Endothelial cell (in vitro differentiated cells): ENCODE measurements around the gene FGF14. TPM values are rescaled to one million over a fixed set of nuclear protein-coding genes. Genes with fewer than 3 reads are reported as not detected.

Source experiments
- DNase-seq: peaks from one replicate; pipeline ENCODE4 v3.0.0; 2021; ENCODE audit warnings: low spot score
- H3K27ac Mint-ChIP-seq: one replicate; pipeline ENCODE4 v1.8.0; 2021; ENCODE audit warnings: mixed read lengths, inconsistent platforms; ENCODE audit not compliant: unreplicated experiment
- H3K27me3 Mint-ChIP-seq: one replicate; pipeline ENCODE4 v1.8.0; 2021; ENCODE audit warnings: mild to moderate bottlenecking, moderate library complexity, mixed read lengths, inconsistent platforms; ENCODE audit not compliant: unreplicated experiment
- H3K36me3 Mint-ChIP-seq: one replicate; pipeline ENCODE4 v1.8.0; 2021; ENCODE audit warnings: mild to moderate bottlenecking, low read depth, mixed read lengths, inconsistent platforms; ENCODE audit not compliant: unreplicated experiment
- H3K4me1 Mint-ChIP-seq: one replicate; pipeline ENCODE4 v1.8.0; 2021; ENCODE audit warnings: mild to moderate bottlenecking, mixed read lengths, inconsistent platforms; ENCODE audit not compliant: unreplicated experiment
- H3K4me3 Mint-ChIP-seq: one replicate; pipeline ENCODE4 v1.8.0; 2021; ENCODE audit warnings: mild to moderate bottlenecking, mixed read lengths, inconsistent platforms; ENCODE audit not compliant: unreplicated experiment
- H3K9me3 Mint-ChIP-seq: one replicate; pipeline ENCODE4 v1.8.0; 2021; ENCODE audit warnings: mixed read lengths, inconsistent platforms; ENCODE audit not compliant: unreplicated experiment
- CTCF ChIP-seq: fragments of 200-600 bp; sonication (generic); IDR thresholded peaks from one replicate; pipeline ENCODE4 v1.5.0; 2021; ENCODE audit warnings: antibody characterized with exemption; ENCODE audit not compliant: unreplicated experiment
- total RNA-seq: library from RNA; stranded (reverse); fragmentation: NEBNext Ultra II Directional; extraction: Animal tissue kit (Norgen Biotek cat#: 25700); gene quantifications from one replicate; pipeline ENCODE4 v1.2.1, GENCODE V29; 2021; ENCODE audit not compliant: unreplicated experiment

The FGF14 gene
- total RNA-seq, 1 donor from 2014 or later, result 0.13 TPM

GRCh38 chr13:102255409-102255808, 146.4 kb downstream of the FGF14 start:
- Mint-ChIP-seq H3K36me3 (no peaks in the 10 kb centered on the region), H3K4me1 (peaks cover 2% of the 10 kb centered on the region), H3K27me3 (no peaks in the 10 kb centered on the region), H3K9me3 (no peaks in the 10 kb centered on the region), H3K4me3 (no peak overlapping the region), H3K27ac (no peak overlapping the region)
- TF ChIP-seq CTCF, result no peak
- DNase-seq, result no peak

DNA sequence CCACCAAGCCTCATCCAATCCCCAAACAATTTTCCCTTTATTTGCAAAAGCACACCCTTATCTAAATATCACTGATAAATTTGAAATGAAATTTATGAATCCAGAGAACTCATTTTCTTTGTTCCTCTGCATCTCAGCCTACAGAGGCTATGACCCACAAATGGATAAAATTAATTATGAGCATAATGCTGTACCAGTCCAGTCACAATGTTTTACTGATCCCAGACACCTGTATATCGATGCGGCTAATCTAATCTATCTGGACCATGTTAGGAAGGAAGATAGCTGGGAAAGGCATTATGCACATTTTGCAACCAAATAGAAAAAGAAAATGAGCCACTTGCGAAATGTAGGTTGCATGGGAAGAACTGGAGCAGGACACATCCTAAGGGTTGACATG, 150.0 kb downstream of the FGF14 start:
- Mint-ChIP-seq H3K36me3 (no peaks in the 10 kb centered on the region), H3K27me3 (no peaks in the 10 kb centered on the region), H3K4me1 (no peaks in the 10 kb centered on the region), H3K4me3 (no peak overlapping the region), H3K9me3 (no peaks in the 10 kb centered on the region), H3K27ac (no peak overlapping the region)
- no peak for TF ChIP-seq CTCF
- no peak for DNase-seq

DNA sequence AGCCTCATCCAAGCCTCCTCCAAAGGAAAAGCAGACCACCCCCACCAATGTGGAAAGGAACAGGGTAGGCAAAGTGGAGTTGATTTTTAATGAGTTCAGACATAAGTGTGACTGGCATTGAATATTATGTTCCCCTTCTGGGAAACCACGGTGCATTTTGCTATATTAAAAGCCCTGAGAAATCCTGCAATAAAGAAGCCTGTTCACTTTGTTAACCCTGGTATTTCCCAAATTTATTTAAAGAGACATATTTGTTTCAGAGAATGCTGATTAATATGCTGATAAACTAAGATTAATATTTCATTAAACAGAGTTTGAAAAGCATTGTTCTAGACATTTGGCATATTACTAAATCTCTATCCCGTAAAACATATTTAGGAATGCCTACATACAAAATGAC, 151.4 kb downstream of the FGF14 start:
- Mint-ChIP-seq H3K27ac (no peak overlapping the region), H3K27me3 (no peaks in the 10 kb centered on the region), H3K9me3 (no peaks in the 10 kb centered on the region), H3K36me3 (no peaks in the 10 kb centered on the region), H3K4me1 (no peaks in the 10 kb centered on the region), H3K4me3 (no peak overlapping the region)
- no peak for TF ChIP-seq CTCF
- DNase-seq, result no peak

DNA sequence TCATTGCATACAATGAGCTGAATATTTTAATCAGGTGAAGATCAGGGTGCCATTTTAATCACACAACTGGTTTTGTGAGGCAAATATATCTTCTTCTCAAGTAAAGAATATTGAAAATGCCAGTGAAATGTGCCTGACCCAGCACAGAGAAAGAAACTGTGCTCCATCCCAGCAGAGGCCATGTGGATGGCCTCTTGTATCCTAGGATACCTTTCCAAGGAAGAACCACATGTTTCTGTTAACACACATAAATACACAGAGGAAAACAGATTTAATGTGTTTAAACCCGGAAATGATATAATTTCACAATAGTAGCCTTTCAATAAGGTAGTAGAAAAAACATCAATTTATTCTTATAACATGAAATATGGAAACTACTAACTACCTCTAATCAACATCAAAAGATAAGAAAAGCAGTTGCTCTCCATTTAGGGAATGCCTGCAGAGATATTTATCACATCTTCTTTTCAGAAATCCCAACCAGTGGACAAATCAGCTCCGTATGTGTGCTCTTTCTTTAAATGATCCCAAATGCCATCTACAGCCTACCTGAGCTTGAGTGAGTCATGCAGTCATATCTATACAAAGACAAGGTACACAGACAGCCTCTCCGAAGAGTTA, 157.1 kb downstream of the FGF14 start:
- Mint-ChIP-seq H3K4me1 (no peaks in the 10 kb centered on the region), H3K4me3 (no peak overlapping the region), H3K36me3 (no peaks in the 10 kb centered on the region), H3K9me3 (no peaks in the 10 kb centered on the region), H3K27ac (no peak overlapping the region), H3K27me3 (no peaks in the 10 kb centered on the region)
- no peak for DNase-seq
- no peak for TF ChIP-seq CTCF

DNA sequence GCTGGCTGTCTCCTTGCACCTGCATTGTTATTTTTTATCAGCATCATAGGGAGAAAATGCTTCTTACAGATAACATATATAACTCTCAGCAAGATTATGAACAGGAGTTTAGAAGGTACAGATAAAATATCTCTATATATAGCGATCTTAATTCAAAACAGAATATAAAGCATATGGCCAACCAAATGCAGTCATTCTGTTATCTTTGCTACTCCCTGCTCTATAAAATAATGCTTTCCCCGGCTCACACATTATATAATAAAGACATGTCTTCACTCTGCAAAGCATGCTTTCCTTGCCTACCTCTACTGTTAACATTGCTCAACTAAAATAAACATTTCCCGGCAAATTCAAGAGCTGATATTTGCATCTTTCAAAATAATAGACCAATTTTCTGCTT, 161.7 kb downstream of the FGF14 start:
- H3K4me3 Mint-ChIP-seq, result no peak overlapping the region
- H3K27ac Mint-ChIP-seq, result no peak overlapping the region
- TF ChIP-seq CTCF, result no peak
- H3K9me3 Mint-ChIP-seq, result no peaks in the 10 kb centered on the region
- peaks cover 13% of the 10 kb centered on the region for H3K4me1 Mint-ChIP-seq
- H3K27me3 Mint-ChIP-seq, result no peaks in the 10 kb centered on the region
- no peak for DNase-seq
- no peaks in the 10 kb centered on the region for H3K36me3 Mint-ChIP-seq
